ENCODE data around the gene GAS7. TPM values are rescaled to one million over a fixed set of nuclear protein-coding genes. Genes with fewer than 3 reads are reported as not detected.

The GAS7 gene
- total and polyA plus RNA-seq, 9 of the 15 experiments (the other 6 are each of a cell fraction or from before 2014, with no cell fraction given), result 0.11 to 0.33 TPM; not detected in 7

DNA sequence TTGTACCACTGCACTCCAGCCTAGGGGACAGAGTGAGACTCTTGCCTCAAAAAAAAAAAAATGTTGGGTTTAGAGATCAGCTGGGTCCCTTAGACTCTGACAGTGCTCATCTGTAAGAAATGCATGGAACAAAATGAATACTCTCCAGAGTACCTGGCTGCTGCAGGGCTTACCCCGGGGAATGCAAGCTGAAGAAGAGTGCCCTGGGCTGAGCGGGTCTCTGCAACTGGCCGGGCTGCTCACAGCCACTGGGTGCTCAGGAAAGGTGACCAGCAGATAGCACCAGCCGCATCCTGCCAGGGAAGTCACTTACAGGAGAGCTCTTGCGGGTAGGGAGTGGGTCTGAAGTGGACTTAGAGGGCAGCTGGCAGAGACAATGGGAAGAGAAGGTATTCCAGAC, 82.1 kb downstream of the GAS7 start:
- no peak for FAIRE-seq
- Histone ChIP-seq H3K9me1 (ENCODE audit: control insufficient read depth, insufficient read depth, low read length) (no peaks in the 10 kb centered on the region), H3K4me1 (replicated peaks in 1 of 2; ENCODE audit: control insufficient read depth in 2 of 2, insufficient read depth in 2 of 2, low read length in 2 of 2) (no peaks in the 10 kb centered on the region), H3K27me3 (ENCODE audit: control insufficient read depth in 2 of 2, insufficient read depth in 2 of 2, low read length in 2 of 2) (peaks cover 0 to 4% of the 10 kb centered on the region in 2 experiments; a peak in 1 of 5 replicates), H3K9ac (ENCODE audit: insufficient read depth in 1 of 2, low read depth in 2 of 2, low read length in 2 of 2) (no peak overlapping the region), H3K27ac (ENCODE audit: extremely low read depth, low read depth, low read length) (no peak overlapping the region), H3K9me3 (replicated peaks; ENCODE audit: control insufficient read depth, insufficient read depth, low read depth, low read length) (no peaks in the 10 kb centered on the region), H3K79me2 (ENCODE audit: control insufficient read depth, insufficient read depth, low read length) (no peaks in the 10 kb centered on the region), H3K4me2 (ENCODE audit: insufficient read depth, low read length) (no peak overlapping the region), H3K36me3 (ENCODE audit: control insufficient read depth, insufficient read depth, low read length) (no peaks in the 10 kb centered on the region), H3K4me3 (no peak overlapping the region), H4K20me1 (replicated peaks; ENCODE audit: control insufficient read depth, insufficient read depth, low read length) (no peaks in the 10 kb centered on the region), H2AFZ (ENCODE audit: low read depth, low read length) (no peak overlapping the region)
- no peak for ATAC-seq
- no peak for TF ChIP-seq MECOM (CRISPR knock-in tag; IDR thresholded peaks at IDR 0.05)
- TF ChIP-seq, protein P1, sequence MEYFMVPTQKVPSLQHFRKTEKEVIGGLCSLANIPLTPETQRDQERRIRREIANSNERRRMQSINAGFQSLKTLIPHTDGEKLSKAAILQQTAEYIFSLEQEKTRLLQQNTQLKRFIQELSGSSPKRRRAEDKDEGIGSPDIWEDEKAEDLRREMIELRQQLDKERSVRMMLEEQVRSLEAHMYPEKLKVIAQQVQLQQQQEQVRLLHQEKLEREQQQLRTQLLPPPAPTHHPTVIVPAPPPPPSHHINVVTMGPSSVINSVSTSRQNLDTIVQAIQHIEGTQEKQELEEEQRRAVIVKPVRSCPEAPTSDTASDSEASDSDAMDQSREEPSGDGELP (CRISPR knock-in tag; IDR thresholded peaks at IDR 0.05; ENCODE audit: borderline replicate concordance), result no peak
- TF ChIP-seq ZNF77 (CRISPR knock-in tag; IDR thresholded peaks at IDR 0.05), result no peak
- TF ChIP-seq FUS (optimal IDR thresholded peaks at IDR 0.05; ENCODE audit: low read depth, low read length), result no peak
- TF ChIP-seq ZKSCAN8 (CRISPR knock-in tag; IDR thresholded peaks at IDR 0.05), result no peak
- TF ChIP-seq, protein P2, sequence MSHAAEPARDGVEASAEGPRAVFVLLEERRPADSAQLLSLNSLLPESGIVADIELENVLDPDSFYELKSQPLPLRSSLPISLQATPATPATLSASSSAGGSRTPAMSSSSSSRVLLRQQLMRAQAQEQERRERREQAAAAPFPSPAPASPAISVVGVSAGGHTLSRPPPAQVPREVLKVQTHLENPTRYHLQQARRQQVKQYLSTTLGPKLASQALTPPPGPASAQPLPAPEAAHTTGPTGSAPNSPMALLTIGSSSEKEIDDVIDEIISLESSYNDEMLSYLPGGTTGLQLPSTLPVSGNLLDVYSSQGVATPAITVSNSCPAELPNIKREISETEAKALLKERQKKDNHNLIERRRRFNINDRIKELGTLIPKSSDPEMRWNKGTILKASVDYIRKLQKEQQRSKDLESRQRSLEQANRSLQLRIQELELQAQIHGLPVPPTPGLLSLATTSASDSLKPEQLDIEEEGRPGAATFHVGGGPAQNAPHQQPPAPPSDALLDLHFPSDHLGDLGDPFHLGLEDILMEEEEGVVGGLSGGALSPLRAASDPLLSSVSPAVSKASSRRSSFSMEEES (CRISPR knock-in tag; IDR thresholded peaks at IDR 0.05), result no peak
- TF ChIP-seq, protein P3, sequence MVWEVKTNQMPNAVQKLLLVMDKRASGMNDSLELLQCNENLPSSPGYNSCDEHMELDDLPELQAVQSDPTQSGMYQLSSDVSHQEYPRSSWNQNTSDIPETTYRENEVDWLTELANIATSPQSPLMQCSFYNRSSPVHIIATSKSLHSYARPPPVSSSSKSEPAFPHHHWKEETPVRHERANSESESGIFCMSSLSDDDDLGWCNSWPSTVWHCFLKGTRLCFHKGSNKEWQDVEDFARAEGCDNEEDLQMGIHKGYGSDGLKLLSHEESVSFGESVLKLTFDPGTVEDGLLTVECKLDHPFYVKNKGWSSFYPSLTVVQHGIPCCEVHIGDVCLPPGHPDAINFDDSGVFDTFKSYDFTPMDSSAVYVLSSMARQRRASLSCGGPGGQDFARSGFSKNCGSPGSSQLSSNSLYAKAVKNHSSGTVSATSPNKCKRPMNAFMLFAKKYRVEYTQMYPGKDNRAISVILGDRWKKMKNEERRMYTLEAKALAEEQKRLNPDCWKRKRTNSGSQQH (CRISPR knock-in tag; IDR thresholded peaks at IDR 0.05), result no peak
- no peak for TF ChIP-seq TRIM24 (IDR thresholded peaks at IDR 0.05)
- no peak for TF ChIP-seq SIN3A (IDR thresholded peaks at IDR 0.05; ENCODE audit: borderline replicate concordance in 2 of 2, control insufficient read depth in 1 of 2, low read depth in 2 of 2, low read length in 2 of 2)
- TF ChIP-seq, protein P4, sequence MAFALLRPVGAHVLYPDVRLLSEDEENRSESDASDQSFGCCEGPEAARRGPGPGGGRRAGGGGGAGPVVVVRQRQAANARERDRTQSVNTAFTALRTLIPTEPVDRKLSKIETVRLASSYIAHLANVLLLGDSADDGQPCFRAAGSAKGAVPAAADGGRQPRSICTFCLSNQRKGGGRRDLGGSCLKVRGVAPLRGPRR (CRISPR knock-in tag; IDR thresholded peaks at IDR 0.05), result no peak
- TF ChIP-seq, protein P5, sequence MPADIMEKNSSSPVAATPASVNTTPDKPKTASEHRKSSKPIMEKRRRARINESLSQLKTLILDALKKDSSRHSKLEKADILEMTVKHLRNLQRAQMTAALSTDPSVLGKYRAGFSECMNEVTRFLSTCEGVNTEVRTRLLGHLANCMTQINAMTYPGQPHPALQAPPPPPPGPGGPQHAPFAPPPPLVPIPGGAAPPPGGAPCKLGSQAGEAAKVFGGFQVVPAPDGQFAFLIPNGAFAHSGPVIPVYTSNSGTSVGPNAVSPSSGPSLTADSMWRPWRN (IDR thresholded peaks at IDR 0.05; ENCODE audit: low read depth), result no peak
- no peak for TF ChIP-seq PHF20 (IDR thresholded peaks at IDR 0.05; ENCODE audit: partially characterized antibody)
- no peak for TF ChIP-seq DIDO1 (tag; IDR thresholded peaks at IDR 0.05; ENCODE audit: low read depth)
- TF ChIP-seq ZNF707 (CRISPR knock-in tag; conservative IDR thresholded peaks at IDR 0.05), result no peak
- TF ChIP-seq HMGN3 (IDR thresholded peaks at IDR 0.05; ENCODE audit: borderline replicate concordance, extremely low read depth, insufficient read length, low read depth, low read length), result no peak
- in situ Hi-C loops (cut with MboI) (no loop called here), intact Hi-C loops (cut with micrococcal nuclease) (no loop called here)
- ChIA-PET CTCF (ENCODE audit: low intra/inter-chr PET ratio) (no interaction called here), POLR2A (no interaction called here)
- 0% methylated on average over 4 of the region's 5 CpGs for WGBS (ENCODE audit: insufficient coverage, low coverage, missing lambda C conversion rate)
- BruUV-seq (replicated peaks), result no TSS peak
- no peak for DNase-seq (ENCODE audit: extremely low read depth in 1 of 4, low spot score in 3 of 4)
